IPS-18c (cell line): ENCODE results near the gene RASSF1.
"Not testable (repeated sequence)": the region's sequence is repeated elsewhere in the genome, so short reads cannot be mapped to it uniquely, and the experiment has no call there.

ENCODE experiments used
- H3K4me3 ChIP-seq: 2 replicates; pipeline ENCODE4 v1.7.0; 2013; ENCODE audit warnings: low read depth, mild to moderate bottlenecking, low read length, moderate library complexity; ENCODE audit not compliant: insufficient read depth
- H3K9me3 ChIP-seq: one replicate; pipeline ENCODE4 v1.6.1; 2013; ENCODE audit warnings: mild to moderate bottlenecking, low read length, moderate library complexity; ENCODE audit not compliant: control insufficient read depth, insufficient read depth

The RASSF1 gene

DNA sequence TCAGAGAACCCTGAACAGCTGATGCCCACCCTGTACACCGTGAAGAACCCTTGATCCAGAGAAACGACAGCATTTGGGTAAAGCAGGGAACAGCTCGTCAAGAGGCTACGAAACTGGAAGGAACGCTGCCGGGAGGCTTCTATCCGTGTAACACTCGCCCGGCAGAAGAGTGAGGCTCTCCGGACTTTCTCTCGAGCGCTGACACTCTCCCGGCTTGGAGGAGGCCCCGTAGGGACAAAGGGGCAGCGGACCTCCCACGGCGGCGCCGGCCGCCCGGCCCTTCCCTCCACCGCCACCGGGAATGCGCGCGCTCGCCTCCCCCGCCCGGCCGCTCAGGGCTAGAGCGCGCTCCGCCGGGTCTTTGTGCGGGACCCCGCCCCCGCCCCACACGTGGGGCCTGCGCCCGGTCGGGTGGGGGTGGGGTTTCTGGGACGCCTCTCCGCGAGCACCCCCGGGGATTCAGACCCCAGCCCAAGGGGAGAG lies 19.7 kb downstream of the RASSF1 start:
- Histone ChIP-seq H3K4me3 (peak overlapping the region; percentile 52), H3K9me3 (no peaks in the 10 kb centered on the region)

DNA sequence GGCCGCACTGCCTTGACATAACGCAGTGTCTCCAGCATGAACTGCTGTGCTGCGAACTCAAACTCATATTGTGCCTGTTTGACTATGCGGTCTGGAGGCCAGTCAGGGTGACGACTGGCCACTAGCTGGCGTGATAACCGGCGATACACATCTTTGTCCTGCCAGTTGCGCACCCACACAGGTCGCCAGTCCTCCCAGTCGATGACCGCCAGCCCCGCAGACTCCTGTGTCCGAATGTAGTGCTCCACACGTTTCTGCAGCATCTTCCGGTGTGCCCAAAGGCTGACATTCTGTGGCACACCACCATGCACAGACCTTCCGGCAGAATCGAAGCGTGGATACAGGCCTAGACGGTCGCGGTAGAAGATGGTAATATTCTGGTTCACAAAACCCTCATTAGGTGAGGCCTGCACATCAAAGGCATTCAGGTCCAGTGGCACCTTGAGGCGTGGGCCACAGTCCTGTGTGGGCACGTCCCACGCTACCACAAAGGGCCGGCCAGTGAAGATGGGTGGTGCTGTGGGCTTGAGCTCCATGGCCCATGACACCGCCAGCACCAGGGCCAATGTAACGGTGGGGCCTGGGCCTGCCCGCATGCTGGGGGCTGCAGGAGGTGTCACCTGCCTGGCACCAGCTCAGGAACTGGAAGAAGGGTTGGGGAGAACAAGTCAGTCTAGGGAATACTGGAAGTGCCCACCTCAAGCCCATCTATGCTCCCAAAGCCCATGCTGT lies 20.6 kb downstream of the RASSF1 start:
- H3K4me3 ChIP-seq: peak overlapping the region; percentile 52
- no peaks in the 10 kb centered on the region for H3K9me3 ChIP-seq

DNA sequence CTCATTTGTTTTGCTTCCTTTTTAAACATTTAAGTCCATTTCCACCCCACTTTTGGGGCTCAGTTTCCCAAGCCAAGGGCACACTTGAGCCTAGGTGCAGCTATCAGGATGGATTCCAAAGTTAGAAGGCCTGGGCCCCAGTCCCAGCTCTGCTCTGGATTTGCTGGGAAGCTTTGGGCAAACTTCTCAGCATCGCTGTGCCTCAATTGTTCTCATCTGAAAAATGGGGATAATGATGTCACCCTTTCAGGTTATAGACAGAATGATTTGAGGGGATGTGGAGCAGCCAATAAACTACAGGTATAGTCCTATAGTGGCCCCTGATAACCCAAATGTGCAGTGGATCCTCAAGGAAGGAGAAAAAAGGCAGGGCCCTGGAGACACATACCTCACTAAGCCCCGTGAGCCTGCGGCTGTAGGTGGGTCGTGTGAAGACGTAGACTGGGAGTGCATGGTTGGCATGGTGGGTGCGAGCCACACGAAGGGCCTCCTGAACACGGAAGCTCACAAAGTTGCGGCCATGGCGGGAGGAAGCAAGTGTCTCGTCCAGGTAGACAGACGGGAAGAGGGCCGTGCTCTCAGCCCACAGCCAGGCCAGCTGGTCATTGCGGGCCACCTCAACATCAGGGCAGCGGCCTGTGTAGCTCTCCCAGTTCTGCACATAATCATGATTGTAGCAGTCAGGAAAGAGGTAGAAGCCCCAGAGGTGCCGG lies 21.3 kb downstream of the RASSF1 start:
- Histone ChIP-seq H3K9me3 (no peaks in the 10 kb centered on the region), H3K4me3 (no peak overlapping the region; the same call in 1 of the 2 replicates)

DNA sequence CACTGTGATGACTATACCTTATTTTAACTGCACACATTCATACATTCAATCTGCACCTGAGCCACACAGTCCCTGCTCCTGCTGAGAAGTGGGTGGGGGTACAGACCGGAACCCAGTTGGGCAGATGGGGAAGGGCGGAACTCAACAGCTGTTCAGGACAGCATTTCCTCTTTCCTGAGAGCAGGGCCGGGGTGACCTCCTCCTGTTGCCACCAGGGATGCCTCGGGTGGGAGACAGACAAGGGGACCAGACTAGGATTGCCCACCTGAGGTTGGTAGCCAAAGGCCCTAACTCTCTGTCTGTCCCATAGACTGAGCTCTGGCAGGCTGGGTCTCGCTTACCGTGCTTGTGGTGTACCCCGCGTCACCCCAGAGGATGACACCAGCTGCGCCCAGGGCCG lies 22.0 kb downstream of the RASSF1 start:
- H3K9me3 ChIP-seq: no peaks in the 10 kb centered on the region
- no peak overlapping the region for H3K4me3 ChIP-seq

DNA sequence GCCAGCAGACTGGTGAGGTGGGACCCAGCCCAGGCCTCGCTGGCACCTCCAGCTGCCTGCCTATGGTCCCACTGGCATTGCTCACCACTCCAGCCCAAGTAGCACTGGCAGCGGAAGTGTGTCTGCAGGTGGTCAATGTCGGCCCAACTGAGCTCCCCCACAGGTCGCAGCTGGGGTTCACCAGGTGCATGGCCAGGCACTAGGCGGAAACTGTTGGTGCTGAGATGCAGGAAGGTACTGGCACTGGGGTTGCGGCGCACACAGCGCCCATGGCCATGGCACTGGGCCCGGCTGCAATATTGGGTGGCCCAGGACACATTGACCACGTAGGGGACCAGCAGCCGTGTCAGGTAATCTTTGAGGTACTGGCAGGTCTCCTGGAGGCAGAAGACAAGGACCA lies 22.5 kb downstream of the RASSF1 start:
- Histone ChIP-seq H3K4me3 (no peak overlapping the region), H3K9me3 (no peaks in the 10 kb centered on the region)

DNA sequence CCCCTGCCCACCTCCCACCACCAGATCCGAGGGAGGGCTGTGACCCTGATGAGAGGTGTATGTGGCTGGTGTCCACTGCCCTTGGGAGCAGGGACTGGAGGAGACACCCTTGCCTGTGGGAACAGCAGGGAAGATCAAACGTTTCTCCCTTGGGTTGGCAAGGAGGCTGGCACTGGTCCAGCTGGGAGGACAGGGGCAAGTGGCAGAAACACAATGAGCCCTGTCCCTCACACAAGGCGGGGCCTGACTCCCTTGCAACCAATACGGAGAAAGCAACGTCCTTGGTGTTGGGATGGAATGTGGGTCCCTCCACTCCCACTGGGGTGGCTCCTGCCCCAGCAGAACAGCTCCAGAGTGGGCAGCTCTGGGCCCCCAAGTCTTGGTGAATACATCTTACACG lies 23.3 kb downstream of the RASSF1 start:
- Histone ChIP-seq H3K9me3 (no peaks in the 10 kb centered on the region), H3K4me3 (no peak overlapping the region; the same call in 1 of the 2 replicates)

DNA sequence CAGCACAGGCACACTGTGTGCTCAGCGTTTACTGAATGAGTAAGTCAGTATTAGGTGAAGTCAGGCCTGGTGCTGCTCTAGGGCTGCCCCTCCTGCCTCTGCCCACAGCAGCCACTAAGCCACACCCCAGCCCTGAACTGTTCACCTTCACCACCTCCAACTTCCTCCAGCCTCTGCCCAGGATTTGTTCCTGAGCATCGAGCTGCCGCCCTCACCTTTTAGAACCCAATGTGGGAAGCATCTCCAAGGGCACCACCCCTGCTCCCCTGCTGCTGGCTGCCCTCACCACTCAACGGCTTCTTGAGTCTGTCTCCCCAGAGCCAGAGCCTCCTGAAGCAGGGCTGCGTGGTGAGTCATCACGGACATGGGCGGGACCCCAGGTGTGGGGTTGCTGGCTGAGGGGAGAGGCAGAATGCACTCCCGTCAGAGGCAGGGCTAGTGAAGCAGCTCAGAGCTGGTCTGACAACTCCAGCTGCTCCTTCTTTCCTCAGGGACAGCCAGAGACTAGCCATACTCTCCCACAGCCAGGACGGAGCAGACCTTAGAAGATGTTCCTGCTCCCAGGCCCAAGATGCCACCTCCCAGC lies 23.9 kb downstream of the RASSF1 start:
- no peaks in the 10 kb centered on the region for H3K9me3 ChIP-seq
- H3K4me3 ChIP-seq: no peak overlapping the region; the same call in 1 of the 2 replicates

DNA sequence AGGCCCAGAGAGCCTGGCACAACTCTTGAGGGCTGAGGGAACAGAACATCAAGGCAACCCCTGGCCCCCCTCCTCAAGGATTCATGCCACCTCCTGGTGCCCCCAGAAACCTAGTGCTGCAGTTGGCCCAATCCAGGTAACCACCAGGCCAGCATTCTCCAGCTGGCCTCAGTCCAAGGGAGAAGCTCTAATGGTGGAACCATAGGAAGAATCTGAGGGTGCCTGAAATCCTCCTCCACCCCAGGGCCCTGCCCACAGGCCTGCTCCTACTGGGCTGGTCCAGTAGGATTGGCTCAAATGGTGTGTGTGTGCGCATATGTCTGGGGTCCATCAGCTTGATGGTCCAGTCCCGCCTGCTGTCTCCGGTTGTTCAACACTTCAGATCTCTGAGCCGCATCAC lies 25.8 kb downstream of the RASSF1 start:
- H3K9me3 ChIP-seq: no peaks in the 10 kb centered on the region
- no peak overlapping the region for H3K4me3 ChIP-seq

DNA sequence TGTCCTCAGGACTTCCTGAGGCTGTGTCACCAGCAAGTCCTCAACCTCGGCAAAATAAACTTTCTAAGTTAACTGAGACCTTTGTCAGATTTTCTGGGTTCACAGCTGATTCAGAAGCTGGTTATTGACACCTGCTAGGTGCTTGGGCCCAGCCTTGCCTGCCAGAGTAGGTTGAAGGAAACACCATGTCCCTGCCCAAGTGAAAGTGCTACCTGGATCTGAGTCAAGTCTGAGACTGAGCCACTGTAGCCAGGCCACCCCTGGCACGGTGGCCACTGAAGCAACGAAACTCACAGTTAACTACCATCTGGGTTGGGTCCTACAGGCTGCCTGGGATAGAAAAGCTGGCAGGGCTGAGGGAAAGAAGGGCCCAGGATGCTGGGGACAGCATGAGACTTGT lies 26.3 kb downstream of the RASSF1 start:
- Histone ChIP-seq H3K4me3 (no peak overlapping the region), H3K9me3 (peaks cover 3% of the 10 kb centered on the region)

DNA sequence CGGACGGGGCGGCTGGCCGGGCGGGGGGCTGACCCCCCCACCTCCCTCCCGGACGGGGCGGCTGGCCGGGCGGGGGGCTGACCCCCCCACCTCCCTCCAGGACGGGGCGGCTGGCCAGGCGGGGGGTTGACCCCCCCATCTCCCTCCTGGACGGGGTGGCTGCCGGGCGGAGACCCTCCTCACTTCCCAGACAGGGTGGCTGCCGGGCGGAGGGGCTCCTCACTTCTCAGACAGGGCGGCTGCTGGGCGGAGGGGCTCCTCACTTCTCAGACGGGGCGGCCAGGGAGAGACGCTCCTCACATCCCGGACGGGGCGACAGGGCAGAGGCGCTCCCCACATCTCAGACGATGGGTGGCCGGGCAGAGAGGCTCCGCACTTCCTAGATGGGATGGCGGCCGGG lies 28.6 kb downstream of the RASSF1 start:
- H3K9me3 ChIP-seq, H3K4me3 ChIP-seq: not testable (repeated sequence)

DNA sequence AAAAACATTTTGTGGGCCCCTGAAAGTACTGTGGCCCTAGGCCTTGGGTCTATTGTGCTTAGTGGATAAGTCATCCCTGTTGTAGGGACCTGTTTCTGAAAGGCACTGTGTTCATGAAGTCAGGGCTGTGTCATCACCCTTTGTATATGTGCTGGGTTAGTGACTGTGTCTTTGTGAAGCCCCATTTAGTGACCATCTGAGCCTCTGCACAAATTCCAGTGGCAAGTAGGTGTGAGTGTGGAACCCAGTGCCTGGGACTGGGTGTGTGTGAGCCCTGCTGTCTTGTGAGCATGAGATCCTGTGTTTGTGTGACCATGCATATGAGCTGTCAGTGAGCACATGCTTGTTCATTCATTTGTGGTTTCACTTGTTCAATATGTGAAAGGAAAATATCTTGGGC lies 36.0 kb downstream of the RASSF1 start:
- Histone ChIP-seq H3K4me3 (no peak overlapping the region), H3K9me3 (peaks cover 9% of the 10 kb centered on the region)

DNA sequence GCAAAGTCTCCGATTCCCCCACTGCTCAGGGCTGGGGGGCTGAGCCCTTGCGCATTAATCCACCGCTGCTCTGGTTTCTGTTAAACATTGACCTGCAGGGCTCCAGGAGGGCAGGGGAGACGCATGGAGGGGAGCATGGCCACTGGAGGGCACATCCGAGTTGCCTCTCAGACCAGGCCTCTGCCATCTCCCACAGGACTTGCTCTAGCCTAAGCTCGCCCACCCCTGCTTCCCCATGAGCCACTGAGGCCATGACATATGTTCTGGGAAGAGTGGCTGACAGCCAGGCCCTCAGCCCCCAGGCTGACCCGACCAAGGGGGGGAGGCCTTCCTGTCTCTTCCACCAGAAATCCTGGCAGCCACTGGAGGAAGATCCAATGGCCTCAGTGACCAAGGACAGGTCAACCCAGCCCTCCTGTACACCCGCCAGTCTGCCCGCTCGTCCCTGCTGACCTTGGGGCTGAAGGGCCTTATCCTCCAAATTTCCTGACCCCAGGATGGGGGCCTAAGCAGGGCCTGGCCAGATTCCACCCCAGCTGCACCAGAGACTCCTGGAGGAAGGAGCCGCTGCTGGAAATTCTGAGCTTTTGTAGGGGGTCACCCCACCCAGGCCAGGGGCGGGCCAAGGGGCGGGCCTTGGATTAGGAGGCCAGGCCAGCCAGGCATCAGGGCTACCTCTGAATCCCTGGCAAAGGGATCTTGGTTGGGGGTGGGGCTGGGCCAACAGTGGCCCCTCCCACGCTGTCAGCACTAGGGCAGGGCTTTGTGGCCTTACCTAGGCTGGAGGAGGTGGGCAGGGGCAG lies 37.4 kb downstream of the RASSF1 start, which contains the start of gene HYAL1:
Gene HYAL1, minus strand, starts transcription at position 562 of the 803 bp plus-strand sequence. CDS start 618 bp downstream, outside the sequence.
- Histone ChIP-seq H3K4me3 (no peak within 1 kb of the TSS), H3K9me3 (peaks cover 6% of the 10 kb centered on the region)

DNA sequence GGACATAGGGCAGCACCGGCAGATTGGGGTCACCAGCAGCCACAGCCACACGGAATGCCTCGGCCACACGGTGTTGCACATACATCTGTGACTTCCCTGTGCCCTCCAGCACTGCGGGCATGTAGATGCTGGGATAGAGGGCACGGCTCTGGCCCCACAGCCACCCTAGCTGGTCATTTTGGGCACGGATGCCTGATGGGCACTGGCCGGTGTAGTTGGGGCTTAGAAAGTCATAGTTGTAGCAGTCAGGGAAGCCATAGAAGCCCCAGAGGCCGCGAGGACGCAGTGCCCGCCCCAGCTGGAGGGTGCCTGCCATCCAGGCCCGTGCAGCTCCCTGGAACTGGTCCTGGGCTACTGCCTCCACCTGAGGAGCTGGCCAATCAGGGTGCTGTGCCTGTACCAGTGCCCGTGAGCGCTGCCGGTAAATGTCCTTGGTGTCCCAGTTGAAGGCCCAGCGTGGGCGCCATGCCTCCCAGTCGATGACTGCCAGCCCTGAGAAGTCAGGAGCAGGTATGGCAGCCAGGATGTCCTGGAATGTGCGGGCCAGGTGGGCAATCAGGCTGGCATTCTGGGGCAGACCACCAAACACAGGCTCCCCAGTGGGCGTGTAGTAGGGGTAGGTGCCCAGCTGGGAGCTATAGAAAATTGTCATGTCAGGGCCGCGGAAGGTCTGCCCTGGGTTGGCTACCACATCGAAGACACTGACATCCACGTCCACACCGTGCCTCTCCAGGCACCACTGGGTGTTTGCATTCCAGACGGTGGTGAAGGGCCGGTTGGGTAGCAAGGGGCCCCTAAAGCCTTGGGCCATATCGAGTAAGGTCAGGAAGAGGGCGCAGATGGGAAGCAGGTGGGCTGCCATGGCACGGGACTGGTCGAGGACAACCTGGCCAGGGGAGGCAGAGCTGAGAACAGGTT lies 38.3 kb downstream of the RASSF1 start:
- Histone ChIP-seq H3K9me3 (peaks cover 2% of the 10 kb centered on the region), H3K4me3 (no peak overlapping the region)

DNA sequence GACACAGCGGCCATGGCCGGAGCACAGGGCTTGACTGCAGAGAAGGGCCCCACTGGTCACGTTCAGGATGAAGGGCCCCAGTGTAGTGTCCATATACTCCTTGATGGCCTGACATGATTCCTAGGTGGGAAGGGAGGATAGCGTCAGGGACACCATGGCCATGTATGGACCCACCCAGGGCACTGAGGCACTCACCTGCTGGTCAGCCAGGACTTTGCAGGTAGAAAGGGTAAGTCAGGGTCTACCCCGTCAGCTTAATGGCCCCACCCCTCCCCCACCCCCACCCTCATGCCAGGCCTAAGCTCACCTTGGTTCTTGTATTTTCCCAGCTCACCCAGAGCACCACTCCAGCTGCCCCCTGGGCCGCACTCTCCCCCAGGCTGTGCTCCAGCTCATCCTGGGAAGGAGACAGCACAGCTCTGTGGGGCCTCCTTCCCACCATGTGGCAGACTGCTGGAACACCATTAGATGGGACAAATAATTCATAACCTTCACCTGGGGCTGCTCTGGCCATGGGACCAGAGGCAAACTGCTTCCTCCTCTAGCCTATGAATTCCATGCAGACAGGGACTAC lies 39.9 kb downstream of the RASSF1 start:
- Histone ChIP-seq H3K9me3 (no peaks in the 10 kb centered on the region), H3K4me3 (no peak overlapping the region)

DNA sequence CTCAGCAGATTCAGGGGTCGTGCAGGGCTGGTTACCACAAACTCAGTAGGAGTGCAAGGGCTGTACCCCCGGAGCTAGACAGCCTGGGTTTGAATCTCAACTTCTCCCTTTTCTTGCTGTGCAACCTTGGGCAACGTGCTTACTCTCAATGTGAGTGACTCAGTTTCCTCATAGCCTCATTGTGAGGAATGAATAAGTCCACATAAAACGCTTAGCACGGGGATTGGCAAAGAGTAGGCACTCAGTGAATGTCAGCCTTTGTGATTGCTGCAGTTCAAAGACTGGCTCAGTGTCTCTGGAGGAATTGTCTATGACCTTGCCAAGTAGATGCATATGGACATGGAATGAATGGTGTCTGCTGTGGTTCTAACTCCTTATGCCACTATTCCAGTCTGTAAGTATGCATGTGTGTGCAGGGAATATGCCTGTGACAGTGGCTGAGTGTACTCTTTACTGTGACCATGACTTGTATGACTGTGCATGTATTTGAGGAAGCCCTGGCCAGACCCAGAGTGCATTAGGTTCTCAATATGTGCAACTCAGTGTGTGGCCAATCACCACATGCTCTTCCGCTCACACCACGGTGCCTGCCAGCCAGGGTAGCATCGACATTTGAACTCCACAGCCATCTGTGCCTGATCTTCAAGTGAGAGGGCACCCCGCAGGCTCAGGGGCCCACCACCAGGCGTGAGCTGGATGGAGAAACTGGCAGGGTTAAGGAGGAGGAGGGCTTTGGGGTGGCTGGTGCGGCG lies 40.5 kb downstream of the RASSF1 start:
- H3K9me3 ChIP-seq: no peaks in the 10 kb centered on the region
- peak overlapping the region; percentile 36; the same call in 1 of the 2 replicates for H3K4me3 ChIP-seq

DNA sequence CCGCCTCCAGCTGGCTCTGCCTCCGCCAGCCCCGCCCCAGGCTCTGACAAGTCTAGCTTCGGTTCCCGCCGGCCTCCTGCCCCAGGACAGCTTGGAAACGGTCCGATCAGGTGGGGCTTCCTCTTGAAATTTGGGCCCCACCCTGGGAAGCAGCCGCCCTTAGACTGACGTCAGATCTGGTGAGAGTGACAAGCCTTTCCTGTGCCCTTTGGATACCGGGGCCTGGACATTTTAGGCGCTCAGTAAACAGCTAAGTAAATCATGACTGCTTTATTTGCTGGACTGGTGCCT lies 41.1 kb downstream of the RASSF1 start:
- no peaks in the 10 kb centered on the region for H3K9me3 ChIP-seq
- peak overlapping the region; percentile 36; the same call in 1 of the 2 replicates for H3K4me3 ChIP-seq
